ENCODE results near the gene GPRC5A. TPM values are rescaled to one million over a fixed set of nuclear protein-coding genes. Genes with fewer than 3 reads are reported as not detected.

GPRC5A gene
- total and polyA plus RNA-seq, 2 experiments from 2014 or later: 0.16 to 0.38 TPM

DNA sequence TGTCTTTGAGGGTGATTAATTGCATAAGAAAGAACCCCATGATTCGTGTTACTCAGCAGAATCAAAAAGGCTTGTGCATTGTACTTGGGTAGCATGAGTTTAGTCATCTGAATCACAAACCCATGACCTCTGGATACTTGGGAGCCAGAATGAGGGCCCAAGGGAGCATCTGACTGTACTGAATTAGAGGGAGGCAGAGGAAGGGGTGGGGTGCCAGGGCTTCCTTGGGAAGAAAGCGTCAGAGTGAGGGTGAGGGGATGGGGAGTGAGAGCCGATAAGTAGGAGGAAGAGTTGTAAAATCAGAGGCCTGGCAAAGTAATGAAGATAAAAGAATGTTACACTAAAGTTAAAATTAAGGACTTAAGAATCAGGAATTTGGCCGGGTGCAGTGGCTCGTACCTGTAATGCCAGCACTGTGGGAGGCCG lies 30.8 kb downstream of the GPRC5A start:
- Histone ChIP-seq H3K27me3 (ENCODE audit: insufficient read depth) (no peaks in the 10 kb centered on the region), H3F3A (replicated peaks; ENCODE audit: low read depth) (0 out of 2 replicates have a peak, but pooled peaks cover 4% of the 10 kb centered on the region), H3K79me2 (replicated peaks; ENCODE audit: insufficient read depth) (no peaks in the 10 kb centered on the region), H3K4me3 (no peak overlapping the region), H3K4me1 (ENCODE audit: insufficient read depth) (peaks cover 8% of the 10 kb centered on the region), H3K27ac (ENCODE audit: low read depth) (no peak overlapping the region), H3K9me2 (ENCODE audit: insufficient read depth) (no peaks in the 10 kb centered on the region), H4K20me1 (replicated peaks; ENCODE audit: insufficient read depth) (no peaks in the 10 kb centered on the region), H2AFZ (no peak overlapping the region), H3K36me3 (ENCODE audit: insufficient read depth) (no peaks in the 10 kb centered on the region), H3K4me2 (no peak overlapping the region)
- TF ChIP-seq, protein P1, sequence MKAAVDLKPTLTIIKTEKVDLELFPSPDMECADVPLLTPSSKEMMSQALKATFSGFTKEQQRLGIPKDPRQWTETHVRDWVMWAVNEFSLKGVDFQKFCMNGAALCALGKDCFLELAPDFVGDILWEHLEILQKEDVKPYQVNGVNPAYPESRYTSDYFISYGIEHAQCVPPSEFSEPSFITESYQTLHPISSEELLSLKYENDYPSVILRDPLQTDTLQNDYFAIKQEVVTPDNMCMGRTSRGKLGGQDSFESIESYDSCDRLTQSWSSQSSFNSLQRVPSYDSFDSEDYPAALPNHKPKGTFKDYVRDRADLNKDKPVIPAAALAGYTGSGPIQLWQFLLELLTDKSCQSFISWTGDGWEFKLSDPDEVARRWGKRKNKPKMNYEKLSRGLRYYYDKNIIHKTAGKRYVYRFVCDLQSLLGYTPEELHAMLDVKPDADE (IDR thresholded peaks at IDR 0.05): no peak
- TF ChIP-seq ZNF114 (CRISPR knock-in tag; IDR thresholded peaks at IDR 0.05) (no peak), EZH2phosphoT487 (IDR thresholded peaks at IDR 0.05; ENCODE audit: unreplicated experiment) (no peak), STAT1 (IDR thresholded peaks at IDR 0.05; ENCODE audit: unreplicated experiment) (no peak), POLR2AphosphoS5 (IDR thresholded peaks at IDR 0.05; ENCODE audit: low read depth) (no peak), NANOG (IDR thresholded peaks at IDR 0.05; ENCODE audit: borderline replicate concordance) (no peak), CREB1 (CRISPR knock-in tag; IDR thresholded peaks at IDR 0.05; ENCODE audit: low read depth) (no peak), EZH2 (IDR thresholded peaks at IDR 0.05; ENCODE audit: low read depth, unreplicated experiment) (no peak), JUNB (IDR thresholded peaks at IDR 0.05; ENCODE audit: unreplicated experiment) (no peak), ZNF331 (CRISPR knock-in tag; IDR thresholded peaks at IDR 0.05; ENCODE audit: low read depth) (no peak)
- TF ChIP-seq, protein P2, sequence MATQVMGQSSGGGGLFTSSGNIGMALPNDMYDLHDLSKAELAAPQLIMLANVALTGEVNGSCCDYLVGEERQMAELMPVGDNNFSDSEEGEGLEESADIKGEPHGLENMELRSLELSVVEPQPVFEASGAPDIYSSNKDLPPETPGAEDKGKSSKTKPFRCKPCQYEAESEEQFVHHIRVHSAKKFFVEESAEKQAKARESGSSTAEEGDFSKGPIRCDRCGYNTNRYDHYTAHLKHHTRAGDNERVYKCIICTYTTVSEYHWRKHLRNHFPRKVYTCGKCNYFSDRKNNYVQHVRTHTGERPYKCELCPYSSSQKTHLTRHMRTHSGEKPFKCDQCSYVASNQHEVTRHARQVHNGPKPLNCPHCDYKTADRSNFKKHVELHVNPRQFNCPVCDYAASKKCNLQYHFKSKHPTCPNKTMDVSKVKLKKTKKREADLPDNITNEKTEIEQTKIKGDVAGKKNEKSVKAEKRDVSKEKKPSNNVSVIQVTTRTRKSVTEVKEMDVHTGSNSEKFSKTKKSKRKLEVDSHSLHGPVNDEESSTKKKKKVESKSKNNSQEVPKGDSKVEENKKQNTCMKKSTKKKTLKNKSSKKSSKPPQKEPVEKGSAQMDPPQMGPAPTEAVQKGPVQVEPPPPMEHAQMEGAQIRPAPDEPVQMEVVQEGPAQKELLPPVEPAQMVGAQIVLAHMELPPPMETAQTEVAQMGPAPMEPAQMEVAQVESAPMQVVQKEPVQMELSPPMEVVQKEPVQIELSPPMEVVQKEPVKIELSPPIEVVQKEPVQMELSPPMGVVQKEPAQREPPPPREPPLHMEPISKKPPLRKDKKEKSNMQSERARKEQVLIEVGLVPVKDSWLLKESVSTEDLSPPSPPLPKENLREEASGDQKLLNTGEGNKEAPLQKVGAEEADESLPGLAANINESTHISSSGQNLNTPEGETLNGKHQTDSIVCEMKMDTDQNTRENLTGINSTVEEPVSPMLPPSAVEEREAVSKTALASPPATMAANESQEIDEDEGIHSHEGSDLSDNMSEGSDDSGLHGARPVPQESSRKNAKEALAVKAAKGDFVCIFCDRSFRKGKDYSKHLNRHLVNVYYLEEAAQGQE (IDR thresholded peaks at IDR 0.05; ENCODE audit: unreplicated experiment): no peak
- TF ChIP-seq, protein P3, sequence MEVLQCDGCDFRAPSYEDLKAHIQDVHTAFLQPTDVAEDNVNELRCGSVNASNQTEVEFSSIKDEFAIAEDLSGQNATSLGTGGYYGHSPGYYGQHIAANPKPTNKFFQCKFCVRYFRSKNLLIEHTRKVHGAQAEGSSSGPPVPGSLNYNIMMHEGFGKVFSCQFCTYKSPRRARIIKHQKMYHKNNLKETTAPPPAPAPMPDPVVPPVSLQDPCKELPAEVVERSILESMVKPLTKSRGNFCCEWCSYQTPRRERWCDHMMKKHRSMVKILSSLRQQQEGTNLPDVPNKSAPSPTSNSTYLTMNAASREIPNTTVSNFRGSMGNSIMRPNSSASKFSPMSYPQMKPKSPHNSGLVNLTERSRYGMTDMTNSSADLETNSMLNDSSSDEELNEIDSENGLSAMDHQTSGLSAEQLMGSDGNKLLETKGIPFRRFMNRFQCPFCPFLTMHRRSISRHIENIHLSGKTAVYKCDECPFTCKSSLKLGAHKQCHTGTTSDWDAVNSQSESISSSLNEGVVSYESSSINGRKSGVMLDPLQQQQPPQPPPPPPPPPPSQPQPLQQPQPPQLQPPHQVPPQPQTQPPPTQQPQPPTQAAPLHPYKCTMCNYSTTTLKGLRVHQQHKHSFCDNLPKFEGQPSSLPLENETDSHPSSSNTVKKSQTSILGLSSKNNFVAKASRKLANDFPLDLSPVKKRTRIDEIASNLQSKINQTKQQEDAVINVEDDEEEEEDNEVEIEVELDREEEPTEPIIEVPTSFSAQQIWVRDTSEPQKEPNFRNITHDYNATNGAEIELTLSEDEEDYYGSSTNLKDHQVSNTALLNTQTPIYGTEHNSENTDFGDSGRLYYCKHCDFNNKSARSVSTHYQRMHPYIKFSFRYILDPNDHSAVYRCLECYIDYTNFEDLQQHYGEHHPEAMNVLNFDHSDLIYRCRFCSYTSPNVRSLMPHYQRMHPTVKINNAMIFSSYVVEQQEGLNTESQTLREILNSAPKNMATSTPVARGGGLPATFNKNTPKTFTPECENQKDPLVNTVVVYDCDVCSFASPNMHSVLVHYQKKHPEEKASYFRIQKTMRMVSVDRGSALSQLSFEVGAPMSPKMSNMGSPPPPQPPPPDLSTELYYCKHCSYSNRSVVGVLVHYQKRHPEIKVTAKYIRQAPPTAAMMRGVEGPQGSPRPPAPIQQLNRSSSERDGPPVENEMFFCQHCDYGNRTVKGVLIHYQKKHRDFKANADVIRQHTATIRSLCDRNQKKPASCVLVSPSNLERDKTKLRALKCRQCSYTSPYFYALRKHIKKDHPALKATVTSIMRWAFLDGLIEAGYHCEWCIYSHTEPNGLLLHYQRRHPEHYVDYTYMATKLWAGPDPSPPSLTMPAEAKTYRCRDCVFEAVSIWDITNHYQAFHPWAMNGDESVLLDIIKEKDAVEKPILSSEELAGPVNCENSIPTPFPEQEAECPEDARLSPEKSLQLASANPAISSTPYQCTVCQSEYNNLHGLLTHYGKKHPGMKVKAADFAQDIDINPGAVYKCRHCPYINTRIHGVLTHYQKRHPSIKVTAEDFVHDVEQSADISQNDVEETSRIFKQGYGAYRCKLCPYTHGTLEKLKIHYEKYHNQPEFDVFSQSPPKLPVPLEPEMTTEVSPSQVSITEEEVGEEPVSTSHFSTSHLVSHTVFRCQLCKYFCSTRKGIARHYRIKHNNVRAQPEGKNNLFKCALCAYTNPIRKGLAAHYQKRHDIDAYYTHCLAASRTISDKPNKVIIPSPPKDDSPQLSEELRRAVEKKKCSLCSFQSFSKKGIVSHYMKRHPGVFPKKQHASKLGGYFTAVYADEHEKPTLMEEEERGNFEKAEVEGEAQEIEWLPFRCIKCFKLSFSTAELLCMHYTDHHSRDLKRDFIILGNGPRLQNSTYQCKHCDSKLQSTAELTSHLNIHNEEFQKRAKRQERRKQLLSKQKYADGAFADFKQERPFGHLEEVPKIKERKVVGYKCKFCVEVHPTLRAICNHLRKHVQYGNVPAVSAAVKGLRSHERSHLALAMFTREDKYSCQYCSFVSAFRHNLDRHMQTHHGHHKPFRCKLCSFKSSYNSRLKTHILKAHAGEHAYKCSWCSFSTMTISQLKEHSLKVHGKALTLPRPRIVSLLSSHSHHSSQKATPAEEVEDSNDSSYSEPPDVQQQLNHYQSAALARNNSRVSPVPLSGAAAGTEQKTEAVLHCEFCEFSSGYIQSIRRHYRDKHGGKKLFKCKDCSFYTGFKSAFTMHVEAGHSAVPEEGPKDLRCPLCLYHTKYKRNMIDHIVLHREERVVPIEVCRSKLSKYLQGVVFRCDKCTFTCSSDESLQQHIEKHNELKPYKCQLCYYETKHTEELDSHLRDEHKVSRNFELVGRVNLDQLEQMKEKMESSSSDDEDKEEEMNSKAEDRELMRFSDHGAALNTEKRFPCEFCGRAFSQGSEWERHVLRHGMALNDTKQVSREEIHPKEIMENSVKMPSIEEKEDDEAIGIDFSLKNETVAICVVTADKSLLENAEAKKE (CRISPR knock-in tag; IDR thresholded peaks at IDR 0.05): no peak
- TF ChIP-seq, protein P4, sequence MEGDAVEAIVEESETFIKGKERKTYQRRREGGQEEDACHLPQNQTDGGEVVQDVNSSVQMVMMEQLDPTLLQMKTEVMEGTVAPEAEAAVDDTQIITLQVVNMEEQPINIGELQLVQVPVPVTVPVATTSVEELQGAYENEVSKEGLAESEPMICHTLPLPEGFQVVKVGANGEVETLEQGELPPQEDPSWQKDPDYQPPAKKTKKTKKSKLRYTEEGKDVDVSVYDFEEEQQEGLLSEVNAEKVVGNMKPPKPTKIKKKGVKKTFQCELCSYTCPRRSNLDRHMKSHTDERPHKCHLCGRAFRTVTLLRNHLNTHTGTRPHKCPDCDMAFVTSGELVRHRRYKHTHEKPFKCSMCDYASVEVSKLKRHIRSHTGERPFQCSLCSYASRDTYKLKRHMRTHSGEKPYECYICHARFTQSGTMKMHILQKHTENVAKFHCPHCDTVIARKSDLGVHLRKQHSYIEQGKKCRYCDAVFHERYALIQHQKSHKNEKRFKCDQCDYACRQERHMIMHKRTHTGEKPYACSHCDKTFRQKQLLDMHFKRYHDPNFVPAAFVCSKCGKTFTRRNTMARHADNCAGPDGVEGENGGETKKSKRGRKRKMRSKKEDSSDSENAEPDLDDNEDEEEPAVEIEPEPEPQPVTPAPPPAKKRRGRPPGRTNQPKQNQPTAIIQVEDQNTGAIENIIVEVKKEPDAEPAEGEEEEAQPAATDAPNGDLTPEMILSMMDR (conservative IDR thresholded peaks at IDR 0.05; ENCODE audit: low read depth in 2 of 2): no peak
- Mint-ChIP-seq H3K27me3 (ENCODE audit: insufficient read depth, low read depth, poor library complexity) (peaks cover 10% of the 10 kb centered on the region), H3K9me3 (no peaks in the 10 kb centered on the region), H3K4me3 (no peak overlapping the region), H3K36me3 (ENCODE audit: low read depth) (no peaks in the 10 kb centered on the region), H3K4me1 (peaks cover 10% of the 10 kb centered on the region), H3K27ac (peak overlapping the region; percentile 91)
- DNase-seq (ENCODE audit: low spot score) (peak; percentile 17), ATAC-seq (peak; percentile 86)

Measured in GM23338 (cell line).